Measurements from ENCODE around the gene TXNRD2.

- TF ChIP-seq CTCF (conservative IDR thresholded peaks at IDR 0.05; ENCODE audit: low read depth in 2 of 2) (no peak), NANOG (IDR thresholded peaks at IDR 0.05; ENCODE audit: borderline replicate concordance) (no peak), EZH2 (IDR thresholded peaks at IDR 0.05; ENCODE audit: low read depth, unreplicated experiment) (no peak), ETS1 (IDR thresholded peaks at IDR 0.05) (no peak), POLR2AphosphoS5 (IDR thresholded peaks at IDR 0.05; ENCODE audit: low read depth) (no peak), CREB1 (CRISPR knock-in tag; IDR thresholded peaks at IDR 0.05; ENCODE audit: low read depth) (no peak), JUNB (IDR thresholded peaks at IDR 0.05; ENCODE audit: unreplicated experiment) (no peak), REST (IDR thresholded peaks at IDR 0.05; ENCODE audit: unreplicated experiment) (no peak), ZNF462 (CRISPR knock-in tag; IDR thresholded peaks at IDR 0.05) (no peak), EZH2phosphoT487 (IDR thresholded peaks at IDR 0.05; ENCODE audit: unreplicated experiment) (no peak), STAT1 (IDR thresholded peaks at IDR 0.05; ENCODE audit: unreplicated experiment) (no peak)
Observed at GRCh38 chr22:19875531-19876313, 65.9 kb downstream of the TXNRD2 start.
